Activated CD4-positive, alpha-beta memory T cell treated with anti-CD3 and anti-CD28 coated beads, Interleukin-2, amount 10 ng/mL, durations not matched to agents 7 days and 5 days (primary cell): ENCODE results near the gene HPCA. TPM values are rescaled to one million over a fixed set of nuclear protein-coding genes. Genes with fewer than 3 reads are reported as not detected.

ENCODE experiments used
- CTCF ChIA-PET: fragments of 350-600 bp; sonication (Branson Sonifier 250); formaldehyde crosslinking; loops from one replicate; lab custom pipeline; 2021; ENCODE audit warnings: antibody characterized with exemption, inconsistent platforms; lab: Charles Lee
- POLR2A ChIA-PET: fragments of 350-600 bp; sonication (Branson Sonifier 250); formaldehyde crosslinking; loops from one replicate; lab custom pipeline; 2021; ENCODE audit warnings: antibody characterized with exemption; lab: Charles Lee
- DNase-seq: peaks from one replicate; pipeline ENCODE4 v3.0.0-alpha.2; 2020
- H3K27ac Mint-ChIP-seq: one replicate; pipeline ENCODE4 v1.8.0; 2021; ENCODE audit warnings: mild to moderate bottlenecking, mixed read lengths
- H3K27me3 Mint-ChIP-seq: one replicate; pipeline ENCODE4 v1.8.0; 2021; ENCODE audit warnings: mixed read lengths
- H3K36me3 Mint-ChIP-seq: one replicate; pipeline ENCODE4 v1.8.0; 2021; ENCODE audit warnings: low read depth, mixed read lengths
- H3K4me1 Mint-ChIP-seq: one replicate; pipeline ENCODE4 v1.8.0; 2021; ENCODE audit warnings: mixed read lengths
- H3K4me3 Mint-ChIP-seq: one replicate; pipeline ENCODE4 v1.8.0; 2021; ENCODE audit warnings: mild to moderate bottlenecking, mixed read lengths
- H3K9me3 Mint-ChIP-seq: one replicate; pipeline ENCODE4 v1.8.0; 2021; ENCODE audit warnings: mixed read lengths
- total RNA-seq, 2 experiments: library from RNA; stranded (reverse); gene quantifications; one replicate each; pipeline ENCODE4 v1.2.3, GENCODE V29; 2021

Gene HPCA
- total RNA-seq, 2 experiments from 2014 or later: 0.38 to 0.60 TPM

DNA sequence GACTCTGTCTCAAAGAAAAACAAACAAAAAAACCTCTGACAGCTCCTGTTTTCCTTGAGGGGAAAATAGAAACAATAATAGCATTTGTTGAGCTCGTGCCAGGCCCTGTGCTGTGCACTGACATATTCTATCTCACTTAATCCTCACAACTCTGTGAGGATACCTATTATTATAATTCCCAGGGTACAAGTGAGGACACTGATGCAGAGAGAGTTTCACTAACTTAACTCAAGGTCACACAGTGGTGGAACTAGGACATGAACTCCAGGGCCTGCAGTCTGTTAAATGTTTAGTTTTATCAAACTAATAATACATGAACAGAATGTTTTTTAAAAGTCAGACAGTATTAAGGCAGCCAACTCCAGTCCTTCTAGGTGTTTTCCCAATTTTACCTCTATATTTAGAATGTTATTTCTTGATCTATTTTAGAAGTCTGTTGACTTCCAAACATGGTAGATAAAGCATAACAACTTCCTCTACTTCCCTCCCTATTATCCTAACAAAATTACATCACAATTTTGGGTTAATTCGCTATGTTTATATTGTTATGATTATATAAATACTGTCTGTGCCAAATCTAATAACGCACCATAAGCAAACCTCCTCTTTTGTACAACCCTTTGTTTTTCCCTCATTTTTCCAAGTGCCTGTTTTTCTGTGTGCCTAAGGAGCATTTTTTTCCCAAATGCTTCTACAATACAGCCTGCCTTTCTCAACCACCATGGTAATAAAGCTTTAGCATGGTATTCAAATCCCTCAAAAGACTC lies 20.5 kb upstream of the HPCA start:
- no peaks in the 10 kb centered on the region for H3K9me3 Mint-ChIP-seq
- peaks cover 23% of the 10 kb centered on the region for H3K36me3 Mint-ChIP-seq
- peaks cover 5% of the 10 kb centered on the region for H3K4me1 Mint-ChIP-seq
- ChIA-PET CTCF (interaction anchor here (0.6 to 2.0 kb wide), 2 partner anchors 154 to 157 kb away, joined by 3 to 6 read pairs; no protein-coding TSS in a partner anchor), POLR2A (no interaction called here)
- no peak overlapping the region for H3K27ac Mint-ChIP-seq
- H3K4me3 Mint-ChIP-seq: no peak overlapping the region
- DNase-seq: no peak
- peaks cover 16% of the 10 kb centered on the region for H3K27me3 Mint-ChIP-seq

GRCh38 chr1:32867151-32867550 lies 19.1 kb upstream of the HPCA start:
- Mint-ChIP-seq H3K9me3 (no peaks in the 10 kb centered on the region), H3K36me3 (peaks cover 19% of the 10 kb centered on the region), H3K4me1 (peaks cover 12% of the 10 kb centered on the region), H3K4me3 (no peak overlapping the region), H3K27me3 (peaks cover 28% of the 10 kb centered on the region), H3K27ac (no peak overlapping the region)
- ChIA-PET CTCF (interaction anchor here (0.6 to 2.0 kb wide), 3 partner anchors 9 to 447 kb away, joined by 3 to 6 read pairs (median 3); no protein-coding TSS in a partner anchor), POLR2A (interaction anchor here (0.6 kb wide), 1 partner anchor 27 kb away, joined by 3 read pairs; no protein-coding TSS in a partner anchor)
- no peak for DNase-seq

GRCh38 chr1:32867671-32868070 lies 18.6 kb upstream of the HPCA start:
- peaks cover 19% of the 10 kb centered on the region for H3K36me3 Mint-ChIP-seq
- ChIA-PET POLR2A (no interaction called here), CTCF (interaction anchor here (0.6 to 2.0 kb wide), 2 partner anchors 156 to 446 kb away, joined by 3 to 6 read pairs; no protein-coding TSS in a partner anchor)
- peaks cover 12% of the 10 kb centered on the region for H3K4me1 Mint-ChIP-seq
- peaks cover 31% of the 10 kb centered on the region for H3K27me3 Mint-ChIP-seq
- no peak overlapping the region for H3K4me3 Mint-ChIP-seq
- no peak overlapping the region for H3K27ac Mint-ChIP-seq
- H3K9me3 Mint-ChIP-seq: no peaks in the 10 kb centered on the region
- no peak for DNase-seq

DNA sequence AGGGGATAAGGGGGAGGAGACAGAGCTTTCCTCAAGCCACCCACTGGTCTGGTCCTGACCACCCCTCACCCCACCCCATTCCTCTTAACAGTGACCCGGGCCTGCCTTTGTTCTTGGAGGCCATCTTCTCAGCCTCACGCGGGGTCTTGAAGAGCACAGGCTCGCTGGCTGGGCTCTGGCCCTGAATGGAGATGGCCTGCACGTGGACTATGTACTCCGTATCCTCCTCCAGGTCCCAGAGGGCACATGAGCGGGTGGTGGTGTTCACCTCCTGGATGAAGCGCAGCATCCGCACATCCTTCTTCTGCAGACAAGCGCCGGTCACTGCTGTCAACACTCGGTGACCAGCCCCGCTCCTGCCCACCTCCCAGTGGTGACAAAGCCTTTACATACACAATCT lies 18.2 kb upstream of the HPCA start:
- H3K27ac Mint-ChIP-seq: no peak overlapping the region
- H3K9me3 Mint-ChIP-seq: no peaks in the 10 kb centered on the region
- peaks cover 15% of the 10 kb centered on the region for H3K36me3 Mint-ChIP-seq
- DNase-seq: no peak
- no peak overlapping the region for H3K4me3 Mint-ChIP-seq
- ChIA-PET CTCF (interaction anchor here (1.2 kb wide), 1 partner anchor 156 kb away, joined by 4 read pairs; no protein-coding TSS in a partner anchor), POLR2A (no interaction called here)
- peaks cover 33% of the 10 kb centered on the region for H3K27me3 Mint-ChIP-seq
- peaks cover 12% of the 10 kb centered on the region for H3K4me1 Mint-ChIP-seq

GRCh38 chr1:32868806-32869455 lies 17.4 kb upstream of the HPCA start:
- POLR2A ChIA-PET: interaction anchor here (1.2 kb wide), 1 partner anchor 10 kb away, joined by 4 read pairs; no protein-coding TSS in a partner anchor
- CTCF ChIA-PET: interaction anchor here (1.2 kb wide), 1 partner anchor 157 kb away, joined by 4 read pairs; no protein-coding TSS in a partner anchor
- Mint-ChIP-seq H3K27me3 (peaks cover 33% of the 10 kb centered on the region), H3K4me1 (peaks cover 12% of the 10 kb centered on the region), H3K36me3 (peaks cover 8% of the 10 kb centered on the region), H3K4me3 (no peak overlapping the region), H3K9me3 (no peaks in the 10 kb centered on the region), H3K27ac (no peak overlapping the region)
- no peak for DNase-seq

- peaks cover 12% of the 10 kb centered on the region for H3K4me1 Mint-ChIP-seq
- no peak overlapping the region for H3K4me3 Mint-ChIP-seq
- no peak for DNase-seq
- no peak overlapping the region for H3K27ac Mint-ChIP-seq
- ChIA-PET CTCF (no interaction called here), POLR2A (interaction anchor here (1.2 kb wide), 1 partner anchor 9 kb away, joined by 4 read pairs; no protein-coding TSS in a partner anchor)
- no peaks in the 10 kb centered on the region for H3K36me3 Mint-ChIP-seq
- H3K27me3 Mint-ChIP-seq: peaks cover 40% of the 10 kb centered on the region
- H3K9me3 Mint-ChIP-seq: no peaks in the 10 kb centered on the region
Measured at GRCh38 chr1:32869923-32870614, 16.2 kb upstream of the HPCA start.

- no peaks in the 10 kb centered on the region for H3K9me3 Mint-ChIP-seq
- ChIA-PET CTCF (interaction anchor here (0.6 to 2.7 kb wide), 8 partner anchors 11 to 521 kb away, joined by 3 to 32 read pairs (median 4); no protein-coding TSS in a partner anchor), POLR2A (no interaction called here)
- no peak for DNase-seq
- H3K36me3 Mint-ChIP-seq: no peaks in the 10 kb centered on the region
- no peak within 1 kb of the TSS for H3K27ac Mint-ChIP-seq
- H3K4me1 Mint-ChIP-seq: peaks cover 18% of the 10 kb centered on the region
- peaks cover 48% of the 10 kb centered on the region for H3K27me3 Mint-ChIP-seq
- no peak within 1 kb of the TSS for H3K4me3 Mint-ChIP-seq
Measured at GRCh38 chr1:32870615-32871363, 15.5 kb upstream of the HPCA start, which contains the start of gene FNDC5. TSS of gene FNDC5 (minus strand) at chr1:32870912.

- DNase-seq: no peak
- H3K9me3 Mint-ChIP-seq: no peaks in the 10 kb centered on the region
- no peak overlapping the region for H3K4me3 Mint-ChIP-seq
- no peaks in the 10 kb centered on the region for H3K36me3 Mint-ChIP-seq
- CTCF ChIA-PET: interaction anchor here (0.6 to 2.7 kb wide), 14 partner anchors 10 to 520 kb away, joined by 3 to 32 read pairs (median 3); no protein-coding TSS in a partner anchor
- H3K27me3 Mint-ChIP-seq: peaks cover 48% of the 10 kb centered on the region
- no peak overlapping the region for H3K27ac Mint-ChIP-seq
- POLR2A ChIA-PET: no interaction called here
- H3K4me1 Mint-ChIP-seq: peaks cover 19% of the 10 kb centered on the region
Measured at GRCh38 chr1:32871364-32872191, 14.7 kb upstream of the HPCA start.

- H3K4me1 Mint-ChIP-seq: peaks cover 19% of the 10 kb centered on the region
- ChIA-PET POLR2A (no interaction called here), CTCF (interaction anchor here (0.8 to 2.7 kb wide), 10 partner anchors 15 to 352 kb away, joined by 3 to 32 read pairs (median 4); no protein-coding TSS in a partner anchor)
- H3K27me3 Mint-ChIP-seq: peaks cover 48% of the 10 kb centered on the region
- no peak overlapping the region for H3K4me3 Mint-ChIP-seq
- no peak overlapping the region for H3K27ac Mint-ChIP-seq
- no peaks in the 10 kb centered on the region for H3K9me3 Mint-ChIP-seq
- DNase-seq: no peak
- H3K36me3 Mint-ChIP-seq: no peaks in the 10 kb centered on the region
Measured at GRCh38 chr1:32872192-32872460, 14.2 kb upstream of the HPCA start.

- no peak overlapping the region for H3K27ac Mint-ChIP-seq
- peaks cover 53% of the 10 kb centered on the region for H3K27me3 Mint-ChIP-seq
- H3K9me3 Mint-ChIP-seq: no peaks in the 10 kb centered on the region
- ChIA-PET CTCF (interaction anchor here (0.5 to 2.7 kb wide), 5 partner anchors 13 to 353 kb away, joined by 3 to 32 read pairs (median 7); no protein-coding TSS in a partner anchor), POLR2A (no interaction called here)
- H3K4me3 Mint-ChIP-seq: no peak overlapping the region
- H3K36me3 Mint-ChIP-seq: no peaks in the 10 kb centered on the region
- peaks cover 19% of the 10 kb centered on the region for H3K4me1 Mint-ChIP-seq
- DNase-seq: no peak
Measured at GRCh38 chr1:32873484-32873883, 12.8 kb upstream of the HPCA start.
